C1 segment of cervical spinal cord (tissue), 14 donors: ENCODE data around the gene GTF3C5.
A peak's percentile ranks its signal among the peaks of the same experiment; 100 is the strongest.
"Not testable (repeated sequence)": the region's sequence is repeated elsewhere in the genome, so short reads cannot be mapped to it uniquely, and the experiment has no call there.

Experiments
- DNase-seq, 14 donors: peaks; one replicate each; lab custom pipeline; 2025; lab: John Stamatoyannopoulos, UW

The GTF3C5 gene

DNA sequence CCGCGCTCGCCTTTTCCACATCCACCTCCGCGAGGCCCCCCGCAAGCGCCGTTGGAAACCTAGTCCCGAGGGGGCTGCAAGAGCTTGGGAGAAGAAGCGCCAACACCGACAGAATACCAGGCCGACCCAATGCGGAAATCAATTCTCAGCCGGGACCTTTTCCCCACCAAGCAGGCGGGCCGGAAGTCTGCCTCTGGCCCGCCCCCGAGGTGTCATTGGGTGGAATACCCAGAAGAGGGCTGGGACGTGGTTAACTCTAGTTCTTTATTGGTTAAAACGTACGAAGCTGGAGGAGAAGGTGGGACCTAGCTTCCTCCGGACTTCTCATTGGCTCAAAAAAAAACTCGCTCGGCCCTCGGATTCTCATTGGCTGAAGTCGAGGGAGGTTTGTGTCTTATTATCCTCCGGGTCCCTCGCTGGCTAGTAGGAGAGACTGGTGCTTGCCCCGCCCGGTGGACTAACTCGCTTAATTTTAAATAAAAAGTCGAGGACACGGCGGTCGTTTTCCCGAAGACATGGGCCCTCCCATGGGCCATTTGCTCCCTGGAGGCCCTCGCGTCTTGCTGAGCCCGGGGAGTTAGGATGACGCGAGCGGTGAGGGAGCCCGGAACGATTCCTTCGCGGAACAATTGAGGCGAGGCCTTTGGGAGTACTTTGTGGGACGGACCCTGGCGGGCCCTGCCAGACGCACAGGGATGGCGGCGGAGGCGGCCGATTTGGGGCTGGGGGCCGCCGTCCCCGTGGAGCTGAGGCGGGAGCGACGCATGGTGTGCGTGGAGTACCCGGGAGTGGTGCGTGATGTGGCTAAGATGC, at the start of gene GTF3C5:
Gene GTF3C5, plus strand, starts transcription at position 681 of the 813 bp plus-strand sequence. Its CDS starts 15 bp downstream, at position 696.
- peak; percentile 77 to 99 (median 96) for DNase-seq

DNA sequence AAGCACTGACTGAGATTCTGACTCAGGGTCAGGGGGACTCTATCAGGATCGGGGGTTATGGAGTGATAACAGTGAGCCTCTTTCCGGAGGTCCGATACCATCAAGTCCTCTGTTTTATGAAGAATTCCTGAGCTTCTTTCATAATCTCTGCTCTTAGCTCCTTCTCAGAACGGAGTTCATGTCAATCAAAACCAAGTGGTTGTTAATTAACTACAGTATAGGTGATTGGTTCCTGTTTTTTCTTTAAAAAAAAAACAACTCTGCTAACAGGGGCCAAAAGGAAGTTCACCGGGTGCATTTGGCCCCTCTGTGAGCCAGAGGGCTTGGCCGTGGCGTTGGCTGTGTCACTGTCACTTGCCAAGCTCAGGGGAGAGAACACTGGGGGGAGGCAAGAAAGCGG, 48.3 kb upstream of the GTF3C5 start:
- no peak for DNase-seq

GRCh38 chr9:132983491-132984201, 47.2 kb upstream of the GTF3C5 start:
- no peak for DNase-seq

GRCh38 chr9:132984202-132985070, 46.4 kb upstream of the GTF3C5 start:
- DNase-seq, result no peak

DNA sequence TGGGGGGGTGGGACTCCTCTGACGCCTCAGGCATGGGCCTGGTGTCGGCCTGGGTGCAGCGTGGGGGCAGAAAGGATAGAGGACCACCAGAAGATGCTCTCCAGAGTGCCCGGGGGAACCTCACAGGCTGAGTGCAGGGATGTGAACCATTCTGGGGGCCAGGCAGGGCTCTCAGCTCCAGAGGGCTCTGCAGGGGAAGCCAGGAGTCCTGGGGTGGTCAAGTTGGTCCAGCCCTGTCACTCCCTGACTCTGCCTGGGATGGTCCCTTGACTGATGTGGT, 45.8 kb upstream of the GTF3C5 start:
- DNase-seq, result no peak

DNA sequence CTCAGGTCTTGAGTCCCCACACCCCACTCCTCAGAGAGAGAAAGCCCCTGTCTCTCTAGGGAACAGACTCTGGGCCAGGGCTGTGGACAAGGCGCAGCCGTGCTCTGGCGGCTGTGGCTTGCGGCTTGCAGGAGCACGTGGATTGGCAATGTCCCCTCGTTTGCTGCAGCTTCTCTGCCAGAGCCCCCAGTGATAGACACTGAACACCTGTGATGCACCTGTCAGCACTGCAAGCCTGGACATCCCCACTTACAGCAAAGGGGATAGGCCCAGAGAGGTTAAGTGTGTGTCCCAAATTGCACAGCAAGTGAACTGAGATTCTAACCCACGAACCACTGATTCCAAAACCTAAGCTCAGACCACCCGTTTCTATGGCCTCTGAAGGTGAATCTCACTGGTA, 45.3 kb upstream of the GTF3C5 start:
- DNase-seq, result no peak

GRCh38 chr9:132986114-132986513, 44.7 kb upstream of the GTF3C5 start:
- no peak for DNase-seq

DNA sequence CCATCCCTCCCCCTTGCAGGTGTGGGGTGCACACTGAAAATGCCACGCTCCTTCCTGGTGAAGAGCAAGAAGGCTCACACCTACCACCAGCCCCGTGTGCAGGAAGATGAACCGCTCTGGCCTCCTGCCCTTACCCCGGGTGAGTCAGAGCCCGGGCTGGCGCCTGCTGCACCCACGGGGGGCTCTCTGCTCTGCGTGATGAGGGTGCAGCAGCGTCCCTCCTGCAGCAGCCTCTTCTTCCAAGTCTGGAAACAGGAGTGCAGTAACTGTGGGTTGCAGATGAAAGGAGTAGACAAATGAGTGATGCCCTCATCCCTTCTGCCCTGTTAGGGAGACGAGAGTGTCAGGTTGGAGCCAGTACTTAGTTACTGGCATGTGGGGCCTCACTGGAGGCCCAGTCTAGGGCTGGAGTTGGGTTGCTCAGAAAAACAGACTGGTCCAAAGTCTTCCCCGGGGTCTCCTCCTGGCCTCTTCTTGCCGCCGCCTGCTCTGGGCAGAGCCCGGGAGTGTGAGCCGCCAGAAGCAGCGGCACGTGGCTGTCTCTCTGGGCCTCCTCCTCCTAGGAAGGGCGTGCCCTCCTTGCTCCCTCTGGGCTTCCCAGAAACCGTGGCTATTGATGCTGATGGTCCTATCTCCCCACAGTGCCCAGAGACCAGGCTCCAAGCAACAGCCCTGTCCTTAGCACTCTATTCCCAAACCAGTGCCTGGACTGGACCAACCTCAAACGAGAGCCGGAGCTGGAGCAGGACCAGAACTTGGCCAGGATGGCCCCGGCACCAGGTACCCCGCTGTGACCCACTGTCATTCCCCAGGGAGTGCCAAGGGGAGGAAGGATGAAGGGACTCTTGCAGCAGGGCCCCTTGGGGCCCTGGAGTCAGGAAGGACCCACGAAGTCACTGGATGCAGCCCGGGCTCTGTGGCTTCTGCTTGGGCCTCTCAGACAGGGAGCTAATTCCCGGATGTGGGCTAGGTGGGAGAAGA, 43.9 kb upstream of the GTF3C5 start:
- DNase-seq, result no peak

DNA sequence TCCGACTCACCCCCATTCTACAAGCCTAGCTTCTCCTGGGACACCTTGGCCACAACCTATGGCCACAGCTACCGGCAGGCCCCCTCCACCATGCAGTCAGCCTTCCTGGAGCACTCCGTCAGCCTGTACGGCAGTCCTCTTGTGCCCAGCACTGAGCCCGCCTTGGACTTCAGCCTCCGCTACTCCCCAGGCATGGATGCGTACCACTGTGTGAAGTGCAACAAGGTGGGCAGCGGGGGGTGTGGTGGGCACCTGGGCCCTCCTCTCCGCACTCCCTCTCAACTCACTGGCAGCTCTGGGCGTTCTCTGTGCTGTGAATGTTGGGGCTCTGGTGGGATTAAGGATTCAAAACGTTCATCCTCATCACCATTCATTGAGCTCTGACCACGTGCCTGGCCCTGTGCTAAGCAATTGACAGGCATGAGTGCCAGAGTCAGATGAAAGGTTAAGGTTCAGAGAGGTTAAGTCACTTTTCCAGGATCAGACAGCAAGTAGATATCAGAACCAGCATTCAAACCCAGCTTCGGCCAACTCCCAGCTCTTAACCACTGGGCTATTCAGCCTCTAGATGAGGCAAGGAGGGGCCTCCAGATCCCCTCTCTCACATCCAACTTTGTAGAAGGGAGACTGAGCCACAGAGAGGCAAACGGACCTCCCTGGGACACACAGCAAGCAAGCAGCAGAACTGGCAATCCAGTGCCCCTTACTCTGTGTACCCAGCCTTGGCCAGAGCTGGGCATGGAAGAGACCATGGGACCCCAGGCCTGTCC, 42.4 kb upstream of the GTF3C5 start:
- DNase-seq, result no peak

- DNase-seq, result no peak
Observed at GRCh38 chr9:132989014-132989310, 41.8 kb upstream of the GTF3C5 start.

DNA sequence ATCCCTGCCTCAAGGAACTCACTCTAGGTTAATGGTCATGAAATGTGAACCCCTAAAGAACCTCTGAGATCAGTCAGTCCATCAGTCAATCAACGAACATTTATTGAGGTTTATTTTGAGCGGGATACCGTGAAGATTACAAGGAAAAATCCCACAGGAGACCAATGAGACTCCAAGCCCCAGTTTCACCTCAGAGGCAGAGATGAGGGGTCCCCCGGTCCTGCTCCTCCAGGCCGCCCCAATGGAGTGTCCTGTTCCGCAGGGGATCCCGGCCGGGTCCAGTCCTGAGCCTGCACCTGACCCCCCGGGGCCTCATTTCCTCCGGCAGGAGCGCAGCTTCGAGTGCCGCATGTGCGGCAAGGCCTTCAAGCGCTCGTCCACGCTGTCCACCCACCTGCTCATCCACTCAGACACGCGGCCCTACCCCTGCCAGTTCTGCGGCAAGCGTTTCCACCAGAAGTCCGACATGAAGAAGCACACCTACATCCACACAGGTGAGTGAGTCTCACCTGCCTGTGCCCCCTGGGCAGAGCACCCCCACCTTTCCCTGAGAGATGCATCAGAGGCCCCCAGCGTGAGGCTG, 41.3 kb upstream of the GTF3C5 start:
- DNase-seq, result no peak

- not testable (repeated sequence) for DNase-seq
Observed at GRCh38 chr9:132989998-132990557, 40.7 kb upstream of the GTF3C5 start.

DNA sequence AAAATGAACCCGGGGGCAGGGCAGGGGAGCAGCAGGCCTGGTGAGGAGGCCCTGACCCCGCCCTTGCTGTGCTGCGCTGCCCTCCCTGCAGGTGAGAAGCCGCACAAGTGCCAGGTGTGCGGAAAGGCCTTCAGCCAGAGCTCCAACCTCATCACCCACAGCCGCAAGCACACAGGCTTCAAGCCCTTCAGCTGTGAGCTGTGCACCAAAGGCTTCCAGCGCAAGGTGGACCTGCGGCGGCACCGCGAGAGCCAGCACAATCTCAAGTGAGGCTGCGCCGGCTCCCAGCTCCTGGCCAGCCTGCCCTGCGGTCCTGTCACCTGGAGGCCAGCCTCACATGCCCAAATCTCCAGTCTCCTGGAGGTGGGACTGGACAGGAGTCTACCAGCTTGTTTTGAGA, 40.0 kb upstream of the GTF3C5 start:
- DNase-seq, result no peak

GRCh38 chr9:132991351-132992300, 39.2 kb upstream of the GTF3C5 start:
- DNase-seq, result no peak

DNA sequence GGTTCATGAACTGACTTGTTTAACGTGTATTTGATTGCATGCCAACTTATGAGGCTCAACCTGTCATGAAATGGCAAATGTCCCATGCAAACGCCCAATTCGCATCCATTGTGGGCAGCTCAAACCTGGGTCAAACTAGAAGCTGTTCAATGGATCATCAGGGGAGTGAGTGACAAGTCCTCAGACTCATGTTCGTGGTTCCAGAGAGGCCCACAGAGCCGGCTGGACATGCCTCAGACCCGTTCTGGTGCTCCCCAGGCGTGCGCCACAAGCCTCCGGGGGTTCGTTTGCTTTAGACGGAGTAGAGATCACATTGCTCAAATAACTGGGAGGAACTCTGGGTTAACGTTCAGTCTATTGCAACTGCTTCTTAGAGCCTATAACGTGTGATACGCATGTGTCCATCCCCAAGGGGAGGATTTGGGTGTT, 37.3 kb upstream of the GTF3C5 start:
- no peak for DNase-seq

DNA sequence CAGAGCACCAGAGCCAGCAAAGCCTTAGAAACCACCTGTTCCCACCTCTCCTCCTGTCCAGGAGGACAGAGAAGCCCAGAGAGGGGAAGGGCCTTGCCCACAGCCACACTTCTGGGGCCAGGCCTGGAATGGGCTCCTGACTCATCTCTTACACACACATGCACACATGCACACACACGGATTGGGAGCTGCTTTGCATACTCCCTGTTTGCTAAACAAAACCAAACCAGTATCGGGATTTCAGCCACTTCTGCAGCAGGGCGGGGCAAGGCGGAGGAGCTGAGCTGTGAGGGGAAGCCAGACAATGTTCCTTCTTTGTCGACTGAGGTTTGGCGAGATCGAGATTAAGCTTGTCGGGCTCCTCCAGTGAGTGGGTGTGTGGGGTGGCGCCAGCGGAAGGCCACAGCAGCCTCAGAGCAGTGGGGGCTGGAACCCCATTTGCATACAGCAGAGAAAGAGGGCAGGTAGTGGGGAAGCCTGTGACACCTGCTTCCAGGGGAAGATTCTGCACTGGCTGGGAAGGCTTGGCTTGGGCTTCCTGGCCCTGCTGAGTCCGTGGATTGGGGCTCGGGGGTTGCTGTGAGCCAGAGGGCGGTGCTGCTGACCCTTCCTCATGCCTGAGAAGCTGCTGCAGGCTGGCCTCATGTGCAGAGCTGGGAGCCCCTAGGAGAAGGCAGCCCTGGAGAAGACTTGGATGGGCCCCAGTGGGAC, 36.2 kb upstream of the GTF3C5 start:
- no peak for DNase-seq

GRCh38 chr9:132995121-132995420, 35.7 kb upstream of the GTF3C5 start:
- DNase-seq, result no peak

GRCh38 chr9:132995879-132996278, 34.9 kb upstream of the GTF3C5 start:
- no peak for DNase-seq
